HT-29 (cell line): ENCODE data around the gene ACTRT2. TPM values are rescaled to one million over a fixed set of nuclear protein-coding genes. Genes with fewer than 3 reads are reported as not detected.

Experiments used
- DNase-seq: peaks from one replicate; pipeline ENCODE4 v3.0.0-alpha.2; 2015; ENCODE audit warnings: low spot score
- total RNA-seq: library from RNA; depleted of rRNA; stranded (reverse); fragments of >200 nt; shearing (Covaris generic); gene quantifications from 2 replicates; pipeline ENCODE4 v1.2.3, GENCODE V29; 2014

The ACTRT2 gene
- total RNA-seq, 1 experiment from 2014 or later = not detected

DNA sequence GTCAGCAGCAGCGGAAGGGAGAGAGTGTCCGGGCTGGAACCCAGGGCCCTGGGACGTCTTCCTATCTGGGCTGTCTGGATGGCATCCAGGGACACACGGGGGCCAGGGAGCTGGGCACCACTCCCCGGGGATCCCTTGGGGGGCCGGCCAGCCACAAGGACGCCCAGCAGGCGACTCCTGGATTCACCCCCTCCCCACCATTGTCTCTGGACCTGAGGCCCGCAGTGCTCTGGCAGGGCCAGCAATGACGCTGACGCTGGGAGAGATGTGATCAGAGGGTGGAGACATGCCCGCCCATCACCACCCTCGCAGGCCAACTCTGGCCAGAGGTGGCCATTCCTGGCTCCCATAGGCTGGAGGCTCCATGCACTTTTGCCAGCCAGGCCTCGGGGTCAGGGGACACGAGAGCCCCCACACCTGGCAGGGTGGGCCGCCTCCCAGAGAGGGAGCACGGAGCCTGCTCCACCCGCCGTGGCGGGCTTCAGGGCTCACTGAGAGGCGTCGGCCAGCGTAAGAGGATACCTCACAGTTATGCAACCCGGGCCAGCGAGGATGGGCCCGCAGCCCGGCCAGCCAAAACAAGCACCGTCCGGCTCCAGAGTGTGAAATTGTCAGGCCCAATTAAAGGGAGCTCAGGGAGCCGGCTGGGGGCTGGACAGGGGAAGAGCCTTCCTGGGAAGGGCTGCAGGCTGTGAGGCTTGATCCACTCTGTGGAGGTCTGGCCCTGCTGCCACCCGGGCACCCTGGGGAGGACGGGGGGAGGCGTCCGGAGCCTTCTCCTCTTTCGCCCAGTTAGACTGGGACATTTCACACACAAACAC lies 10.3 kb downstream of the ACTRT2 start:
- peak; percentile 26 for DNase-seq

- no peak for DNase-seq
Observed at GRCh38 chr1:3032371-3033039, 11.2 kb downstream of the ACTRT2 start.

DNA sequence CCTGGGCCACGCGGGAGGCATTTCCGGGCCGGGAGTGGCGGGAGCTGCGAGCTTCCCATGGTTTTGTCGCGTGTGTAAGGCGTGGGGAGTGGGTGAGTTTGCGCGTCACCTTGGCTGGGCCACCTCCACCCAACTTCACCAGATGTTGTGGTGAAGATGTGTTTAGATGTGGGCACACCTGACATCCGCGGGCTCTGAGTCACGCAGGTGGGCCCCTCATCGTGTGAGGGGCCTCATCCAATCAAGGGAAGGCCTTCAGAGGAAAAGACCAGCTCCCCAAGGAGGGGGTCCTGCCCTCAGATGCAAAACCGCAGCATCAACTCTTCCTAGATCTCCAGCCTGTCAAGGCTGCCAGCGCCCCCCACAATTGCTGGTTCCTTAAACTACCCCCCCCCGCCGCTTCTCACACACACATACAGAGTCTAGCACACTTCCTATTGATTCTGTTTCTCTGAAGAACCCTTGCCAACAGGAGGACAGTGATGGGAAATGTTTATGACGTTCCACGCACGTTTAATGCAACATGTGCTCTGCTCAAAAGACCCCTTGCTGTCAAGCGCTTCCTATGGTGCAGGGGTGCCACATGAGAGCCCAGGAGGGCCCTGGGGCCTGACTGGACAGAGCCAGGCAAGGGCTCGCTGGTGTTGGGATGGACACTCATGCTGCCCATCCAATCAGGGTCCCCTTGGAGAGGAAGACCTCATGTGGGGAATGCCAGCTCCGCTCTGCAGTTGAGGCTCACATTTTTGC lies 11.9 kb downstream of the ACTRT2 start:
- DNase-seq = no peak

- DNase-seq = no peak
Observed at GRCh38 chr1:3033790-3034090, 12.5 kb downstream of the ACTRT2 start.

DNA sequence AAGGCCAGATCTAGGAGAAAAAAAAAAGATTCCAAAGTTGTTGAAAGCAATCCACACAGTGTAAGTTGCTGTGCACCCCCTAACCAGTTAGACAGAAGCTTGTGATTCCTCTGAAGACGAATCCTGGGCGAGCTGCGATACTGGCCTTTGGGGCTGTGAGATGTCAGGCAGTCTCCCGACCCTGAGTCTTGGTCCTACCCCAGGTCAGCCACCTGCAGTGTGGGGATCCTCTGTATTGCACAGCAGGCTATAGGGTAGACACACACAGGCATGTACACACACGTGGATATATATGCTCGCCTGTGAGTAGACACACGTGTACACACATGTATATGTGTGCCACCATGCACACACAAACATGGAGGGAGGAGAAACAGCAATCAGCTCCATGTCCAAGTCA lies 12.9 kb downstream of the ACTRT2 start:
- DNase-seq = no peak

DNA sequence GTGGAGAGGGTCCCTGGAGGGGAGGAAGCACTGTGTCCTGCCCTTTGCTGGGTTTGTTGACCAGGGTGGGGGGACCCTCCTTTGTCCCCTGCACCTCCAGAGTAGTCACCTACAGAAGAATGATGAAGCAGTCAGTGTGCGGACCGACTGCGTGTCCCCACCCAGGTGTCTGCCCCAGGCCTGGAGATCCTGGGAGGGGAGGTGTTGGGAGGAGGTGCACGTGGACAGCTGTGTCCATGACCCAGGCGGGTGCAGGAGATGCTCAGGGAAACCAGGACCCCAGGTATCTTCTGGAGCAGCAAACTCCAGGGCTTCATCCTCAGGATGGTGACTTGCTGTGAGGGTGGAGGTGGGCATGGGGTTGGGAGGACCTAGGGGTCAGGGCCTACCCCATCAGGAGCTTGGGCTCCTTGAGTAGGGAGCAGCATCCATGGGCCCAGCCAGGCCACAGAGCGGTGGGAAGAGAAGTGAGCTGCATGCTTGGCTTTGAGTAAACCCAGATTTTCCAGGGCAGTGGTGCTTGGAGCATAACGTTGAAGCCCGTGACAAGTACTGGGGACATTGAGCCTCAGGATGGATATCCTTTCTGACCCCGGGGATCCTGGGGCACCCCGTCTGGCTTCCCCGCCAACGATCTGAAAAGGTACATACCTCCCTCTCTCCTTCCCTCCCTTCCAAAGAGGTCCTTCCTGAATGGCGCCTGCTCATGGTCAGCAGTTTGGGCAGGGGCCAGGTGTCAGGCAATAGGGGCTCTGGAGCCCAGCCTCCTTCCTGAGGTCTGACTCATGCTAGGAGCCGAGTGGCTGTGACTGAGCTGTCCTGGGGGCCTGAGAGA lies 13.7 kb downstream of the ACTRT2 start:
- no peak for DNase-seq

- no peak for DNase-seq
Observed at GRCh38 chr1:3035563-3036446, 14.5 kb downstream of the ACTRT2 start.

DNA sequence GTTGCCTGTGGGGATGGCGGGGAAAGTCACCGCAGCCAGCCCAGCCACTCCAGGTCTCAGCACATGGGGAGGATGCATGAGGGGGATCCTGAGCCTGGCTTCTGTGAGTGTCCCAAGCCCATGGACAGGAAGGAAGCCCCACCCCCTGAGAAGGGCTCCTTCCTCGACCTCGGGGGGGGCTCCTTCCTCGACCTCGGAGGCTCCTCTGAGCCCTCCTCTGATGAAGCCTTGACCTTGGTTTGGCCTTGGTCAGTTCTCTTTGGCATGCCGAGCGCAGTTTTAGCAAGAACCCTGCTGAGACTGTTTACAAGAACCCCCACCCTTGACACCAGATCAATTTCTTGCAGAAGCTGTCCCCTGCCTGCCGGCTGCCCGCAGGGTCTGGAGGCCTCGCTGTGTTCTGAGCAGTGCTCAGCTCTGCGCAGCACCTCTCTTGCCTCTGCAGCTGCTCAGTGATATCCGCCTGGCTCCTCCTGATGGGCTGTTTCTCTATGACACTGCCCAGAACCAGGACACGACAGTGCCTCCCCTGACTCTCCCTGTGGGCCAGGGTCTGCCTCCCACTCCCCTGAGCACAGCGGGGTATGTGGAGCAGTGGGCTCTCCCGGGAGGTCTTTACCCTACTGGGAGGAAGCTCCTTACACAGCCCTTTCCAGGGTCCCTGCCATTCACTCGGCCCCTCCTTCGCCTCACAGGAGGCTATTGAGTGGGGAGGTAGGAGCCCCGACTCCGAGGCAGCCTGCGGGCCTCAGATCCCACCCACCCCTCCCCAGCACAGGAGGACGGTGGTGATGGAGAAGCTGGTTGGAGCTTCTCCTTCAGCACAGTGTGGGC lies 15.4 kb downstream of the ACTRT2 start:
- no peak for DNase-seq

- DNase-seq = no peak
Observed at GRCh38 chr1:3037281-3038040, 16.2 kb downstream of the ACTRT2 start.

DNA sequence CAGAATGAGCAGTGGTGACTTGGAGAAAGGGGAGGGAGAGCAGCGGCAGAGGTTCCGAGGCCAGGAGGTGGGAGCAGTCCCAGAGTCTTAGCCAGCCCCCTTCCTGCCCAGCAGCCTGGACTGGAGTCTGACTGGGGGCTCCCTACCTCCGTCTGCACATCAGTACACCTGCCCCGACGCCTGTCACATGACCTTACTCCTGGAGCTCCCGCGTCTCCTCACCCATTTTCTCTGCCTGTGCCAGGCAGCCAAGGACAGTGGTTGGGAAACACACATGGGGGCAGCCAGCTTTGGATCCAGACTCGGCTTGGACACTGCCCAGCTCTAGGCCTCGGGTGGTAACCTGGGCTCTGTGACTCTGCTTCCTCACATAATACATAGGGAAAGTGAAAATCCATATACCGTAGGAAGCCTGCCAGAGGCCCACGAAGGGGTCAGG lies 16.9 kb downstream of the ACTRT2 start:
- DNase-seq = no peak

GRCh38 chr1:3038571-3039181 lies 17.4 kb downstream of the ACTRT2 start:
- DNase-seq = no peak

- no peak for DNase-seq
Observed at GRCh38 chr1:3040004-3040403, 18.7 kb downstream of the ACTRT2 start.

GRCh38 chr1:3042481-3042880 lies 21.2 kb downstream of the ACTRT2 start:
- no peak for DNase-seq

- no peak for DNase-seq
Observed at GRCh38 chr1:3049164-3049563, 27.9 kb downstream of the ACTRT2 start.

GRCh38 chr1:3049905-3050304 lies 28.6 kb downstream of the ACTRT2 start:
- DNase-seq = no peak

DNA sequence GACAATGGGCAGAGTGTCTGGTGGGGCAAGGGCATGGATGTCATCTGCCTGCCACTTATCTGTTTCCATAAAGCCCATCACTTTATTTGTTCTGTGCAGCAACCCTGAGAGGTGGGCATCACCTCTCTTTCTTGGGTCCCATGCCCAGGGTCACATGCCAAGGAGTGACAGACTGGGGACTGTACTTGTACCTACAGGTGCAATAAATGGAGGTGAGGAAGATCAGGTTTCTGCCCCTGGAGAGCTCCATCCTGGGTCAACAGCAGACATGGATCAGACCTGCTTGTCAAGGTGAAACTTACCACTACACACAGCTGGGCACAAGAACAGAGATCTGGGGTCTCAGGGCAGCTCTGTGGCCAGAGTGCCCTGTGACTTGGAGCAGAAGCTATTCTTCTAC lies 29.3 kb downstream of the ACTRT2 start:
- DNase-seq = no peak

- no peak for DNase-seq
Observed at GRCh38 chr1:3051270-3052268, 30.3 kb downstream of the ACTRT2 start.
